ENCODE results near the gene SHD.
"Not testable (repeated sequence)": the region's sequence is repeated elsewhere in the genome, so short reads cannot be mapped to it uniquely, and the experiment has no call there.

The SHD gene

DNA sequence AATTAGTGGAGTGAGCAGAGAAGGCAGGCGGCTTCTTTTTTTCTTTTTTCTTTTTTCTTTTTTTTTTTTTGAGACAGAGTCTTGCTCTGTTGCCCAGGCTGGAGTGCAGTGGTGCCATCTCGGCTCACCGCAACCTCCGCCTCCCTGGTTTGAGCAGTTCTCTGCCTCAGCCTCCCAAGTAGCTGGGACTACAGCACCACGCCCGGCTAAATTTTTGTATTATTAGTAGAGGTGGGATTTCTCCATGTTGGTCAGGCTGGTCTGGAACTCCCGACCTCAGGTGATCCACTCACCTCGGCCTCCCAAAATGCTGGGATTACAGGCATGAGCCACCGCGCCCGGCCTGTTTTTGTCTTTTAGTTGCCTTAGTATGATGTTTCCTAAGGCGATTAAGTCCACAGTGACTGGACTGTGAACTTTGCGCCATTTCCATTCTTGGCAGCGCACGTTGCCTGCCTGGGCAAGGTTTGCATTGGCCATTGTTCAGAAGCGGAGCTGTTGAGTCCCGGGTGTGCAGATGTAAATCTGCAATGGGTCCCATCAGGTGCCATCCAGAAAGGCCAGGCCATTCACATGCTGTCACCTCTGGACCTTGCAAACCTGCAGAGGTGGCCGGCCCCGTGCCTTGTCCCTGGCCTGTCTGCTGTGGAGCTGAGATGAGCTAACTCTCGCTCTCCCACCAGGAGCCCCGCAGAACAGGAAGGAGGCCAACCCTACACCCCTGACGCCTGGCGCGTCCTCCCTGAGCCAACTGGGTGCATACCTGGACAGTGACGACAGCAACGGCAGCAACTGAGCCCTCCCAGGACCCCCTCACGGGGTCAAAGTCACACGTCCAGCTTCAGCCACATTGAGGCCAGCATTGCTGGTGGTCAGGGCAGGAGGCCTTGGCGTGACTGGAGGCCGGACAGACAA is 10.9 kb upstream of the SHD start:
- TF ChIP-seq CTCF (IDR thresholded peaks at IDR 0.05; ENCODE audit: control insufficient read depth, insufficient read depth, low read depth, low read length, missing control alignments): no peak
- no peak for DNase-seq (ENCODE audit: low read depth)

GRCh38 chr19:4268816-4269430 is 10.1 kb upstream of the SHD start:
- H3K4me3 ChIP-seq (ENCODE audit: control insufficient read depth, low read depth, low read length): no peak overlapping the region
- TF ChIP-seq CTCF (IDR thresholded peaks at IDR 0.05; ENCODE audit: control insufficient read depth, insufficient read depth, low read depth, low read length, missing control alignments): no peak
- no peak for DNase-seq (ENCODE audit: low read depth)

More for the DNA sequence above, 10.9 kb upstream of the SHD start:
- H3K4me3 ChIP-seq (ENCODE audit: control insufficient read depth, low read depth, low read length): no peak overlapping the region

DNA sequence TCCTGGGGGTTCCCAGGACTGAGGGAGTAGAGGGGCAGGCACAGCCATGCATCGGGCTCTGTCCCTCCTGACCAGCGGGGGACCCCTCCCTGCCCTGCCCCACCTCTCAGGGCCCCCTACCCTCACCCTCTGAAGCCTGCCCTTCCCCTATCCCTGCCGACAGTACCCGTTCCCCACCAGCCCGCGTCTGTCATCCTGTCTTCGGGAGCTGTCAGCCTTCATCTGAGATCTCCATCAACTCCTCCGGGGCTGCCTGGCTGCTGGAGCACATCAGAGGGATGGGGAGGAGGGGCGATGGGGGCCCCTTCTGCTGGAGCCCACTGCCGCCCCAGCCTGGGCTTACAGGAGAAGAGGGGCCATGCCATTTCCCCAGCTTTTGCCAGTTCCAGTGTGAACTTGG is 6.2 kb upstream of the SHD start:
- H3K4me3 ChIP-seq (ENCODE audit: control insufficient read depth, low read depth, low read length): no peak overlapping the region
- DNase-seq (ENCODE audit: low read depth): no peak
- TF ChIP-seq CTCF (IDR thresholded peaks at IDR 0.05; ENCODE audit: control insufficient read depth, insufficient read depth, low read depth, low read length, missing control alignments): no peak

GRCh38 chr19:4274321-4274686 is 4.8 kb upstream of the SHD start:
- DNase-seq (ENCODE audit: low read depth); H3K4me3 ChIP-seq (ENCODE audit: control insufficient read depth, low read depth, low read length): not testable (repeated sequence)

- no peak for DNase-seq (ENCODE audit: low read depth)
- TF ChIP-seq CTCF (IDR thresholded peaks at IDR 0.05; ENCODE audit: control insufficient read depth, insufficient read depth, low read depth, low read length, missing control alignments): no peak
Observed at GRCh38 chr19:4277191-4277696, 1.8 kb upstream of the SHD start.

DNA sequence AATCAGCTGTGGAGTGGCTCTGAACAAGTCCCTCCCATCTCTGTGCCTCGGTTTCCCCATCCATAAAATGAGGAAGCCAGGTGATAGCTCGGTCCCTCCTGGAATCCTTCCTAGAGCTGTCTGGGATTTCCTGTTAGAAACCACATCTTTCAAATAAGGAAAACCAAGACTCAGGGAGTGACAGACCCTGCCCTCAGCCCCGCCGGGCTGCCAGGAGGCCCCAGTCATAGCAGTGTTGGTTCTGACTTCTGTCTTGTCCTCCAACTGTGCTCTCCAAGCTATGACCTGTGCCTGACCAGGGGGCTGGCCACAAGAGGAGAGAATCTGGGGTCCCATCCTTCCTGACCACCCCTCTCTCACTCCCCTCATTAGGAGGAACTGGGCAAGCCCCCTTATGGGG is 1.1 kb upstream of the SHD start:
- no peak overlapping the region for H3K4me3 ChIP-seq (ENCODE audit: control insufficient read depth, low read depth, low read length)
- no peak for TF ChIP-seq CTCF (IDR thresholded peaks at IDR 0.05; ENCODE audit: control insufficient read depth, insufficient read depth, low read depth, low read length, missing control alignments)
- no peak for DNase-seq (ENCODE audit: low read depth)

More at GRCh38 chr19:4277191-4277696, 1.8 kb upstream of the SHD start:
- no peak overlapping the region for H3K4me3 ChIP-seq (ENCODE audit: control insufficient read depth, low read depth, low read length)

GRCh38 chr19:4279267-4279529 is 132 bp downstream of the SHD start:
- no peak for TF ChIP-seq CTCF (IDR thresholded peaks at IDR 0.05; ENCODE audit: control insufficient read depth, insufficient read depth, low read depth, low read length, missing control alignments)
- DNase-seq (ENCODE audit: low read depth): no peak
- no peak overlapping the region for H3K4me3 ChIP-seq (ENCODE audit: control insufficient read depth, low read depth, low read length)

Data from AG09309 (cell line).